Measurements from ENCODE around the gene CAPN12. TPM values are rescaled to one million over a fixed set of nuclear protein-coding genes. Genes with fewer than 3 reads are reported as not detected.
A peak's percentile ranks its signal among the peaks of the same experiment; 100 is the strongest.

Gene CAPN12
- total and polyA plus RNA-seq, 4 donors, result 2.0 to 17.8 (median 6.0) TPM

GRCh38 chr19:38728752-38729541 is 15.3 kb downstream of the CAPN12 start:
- Histone ChIP-seq H3K9me3 (ENCODE audit: control insufficient read depth in 4 of 4, insufficient read depth in 3 of 4, low read length in 3 of 4) (no peaks in the 10 kb centered on the region), H3K36me3 (ENCODE audit: control insufficient read depth in 4 of 4, insufficient read depth in 4 of 4, low read length in 4 of 4) (peaks cover 9 to 63% (median 27%) of the 10 kb centered on the region in 4 donors), H3K4me3 (no peak overlapping the region), H3K27me3 (ENCODE audit: control insufficient read depth in 3 of 3, insufficient read depth in 3 of 3, low read length in 2 of 3) (no peaks in the 10 kb centered on the region), H3K4me1 (ENCODE audit: control insufficient read depth in 5 of 5, insufficient read depth in 5 of 5, low read length in 5 of 5) (peaks cover 0 to 15% (median 0%) of the 10 kb centered on the region in 5 donors), H3K27ac (ENCODE audit: low read depth in 1 of 2, low read length in 1 of 2) (peak overlapping the region in 1 of 2 donors; percentile 26), H3K9ac (ENCODE audit: insufficient read depth in 1 of 2, low read length in 2 of 2) (no peak overlapping the region)
- no peak for TF ChIP-seq CTCF (IDR thresholded peaks at IDR 0.05; ENCODE audit: control extremely low read depth, extremely low read depth)
- DNase-seq (peak in 1 of 3 donors; percentile 11), ATAC-seq (ENCODE audit: insufficient read depth, low FRiP score) (no peak)
- WGBS, 2 donors, result 89% methylated on average over 37 of the region's 37 CpGs

- H3K9ac ChIP-seq (ENCODE audit: insufficient read depth in 1 of 2, low read length in 2 of 2), result no peak overlapping the region
- DNase-seq, result peak in 1 of 3 donors; percentile 17
Observed at GRCh38 chr19:38727868-38728660, 16.2 kb downstream of the CAPN12 start.

GRCh38 chr19:38727306-38727867 is 16.9 kb downstream of the CAPN12 start:
- H3K36me3 ChIP-seq (ENCODE audit: control insufficient read depth in 4 of 4, insufficient read depth in 4 of 4, low read length in 4 of 4), result peaks cover 15 to 79% (median 36%) of the 10 kb centered on the region in 4 donors
- H3K9ac ChIP-seq (ENCODE audit: insufficient read depth in 1 of 2, low read length in 2 of 2), result no peak overlapping the region
- H3K4me3 ChIP-seq, result no peak overlapping the region
- TF ChIP-seq CTCF (IDR thresholded peaks at IDR 0.05; ENCODE audit: control extremely low read depth, extremely low read depth), result no peak
- no peaks in the 10 kb centered on the region for H3K27me3 ChIP-seq (ENCODE audit: control insufficient read depth in 3 of 3, insufficient read depth in 3 of 3, low read length in 2 of 3)
- DNase-seq (no peak), ATAC-seq (ENCODE audit: insufficient read depth, low FRiP score) (no peak)
- peaks cover 0 to 10% (median 0%) of the 10 kb centered on the region in 5 donors for H3K4me1 ChIP-seq (ENCODE audit: control insufficient read depth in 5 of 5, insufficient read depth in 5 of 5, low read length in 5 of 5)
- peak overlapping the region in 1 of 2 donors; percentile 32 for H3K27ac ChIP-seq (ENCODE audit: low read depth in 1 of 2, low read length in 1 of 2)
- WGBS, 2 donors, result 93 to 94% methylated on average over 17 of the region's 17 CpGs
- no peaks in the 10 kb centered on the region for H3K9me3 ChIP-seq (ENCODE audit: control insufficient read depth in 4 of 4, insufficient read depth in 3 of 4, low read length in 3 of 4)

More at GRCh38 chr19:38727868-38728660, 16.2 kb downstream of the CAPN12 start:
- WGBS, 2 donors, result 65 to 71% methylated on average over 33 of the region's 33 CpGs
- H3K4me1 ChIP-seq (ENCODE audit: control insufficient read depth in 5 of 5, insufficient read depth in 5 of 5, low read length in 5 of 5), result peaks cover 0 to 12% (median 0%) of the 10 kb centered on the region in 5 donors
- no peak for ATAC-seq (ENCODE audit: insufficient read depth, low FRiP score)
- no peaks in the 10 kb centered on the region for H3K9me3 ChIP-seq (ENCODE audit: control insufficient read depth in 4 of 4, insufficient read depth in 3 of 4, low read length in 3 of 4)
- no peaks in the 10 kb centered on the region for H3K27me3 ChIP-seq (ENCODE audit: control insufficient read depth in 3 of 3, insufficient read depth in 3 of 3, low read length in 2 of 3)
- no peak overlapping the region for H3K4me3 ChIP-seq
- TF ChIP-seq CTCF (IDR thresholded peaks at IDR 0.05; ENCODE audit: control extremely low read depth, extremely low read depth), result no peak
- peaks cover 12 to 72% (median 33%) of the 10 kb centered on the region in 4 donors for H3K36me3 ChIP-seq (ENCODE audit: control insufficient read depth in 4 of 4, insufficient read depth in 4 of 4, low read length in 4 of 4)
- H3K27ac ChIP-seq (ENCODE audit: low read depth in 1 of 2, low read length in 1 of 2), result peak overlapping the region; percentile 26 to 71

All from lung (tissue), 12 donors.